GM18508 (cell line): ENCODE data around the gene RB1.
"Not testable (repeated sequence)": the region's sequence is repeated elsewhere in the genome, so short reads cannot be mapped to it uniquely, and the experiment has no call there.

ENCODE experiments used
- ATAC-seq: cut with Tn5 transposase; IDR thresholded peaks from one replicate; pipeline ENCODE4 v1.9.1; 2021; ENCODE audit warnings: moderate number of reproducible peaks; ENCODE audit not compliant: insufficient read depth, unreplicated experiment

RB1 gene

DNA sequence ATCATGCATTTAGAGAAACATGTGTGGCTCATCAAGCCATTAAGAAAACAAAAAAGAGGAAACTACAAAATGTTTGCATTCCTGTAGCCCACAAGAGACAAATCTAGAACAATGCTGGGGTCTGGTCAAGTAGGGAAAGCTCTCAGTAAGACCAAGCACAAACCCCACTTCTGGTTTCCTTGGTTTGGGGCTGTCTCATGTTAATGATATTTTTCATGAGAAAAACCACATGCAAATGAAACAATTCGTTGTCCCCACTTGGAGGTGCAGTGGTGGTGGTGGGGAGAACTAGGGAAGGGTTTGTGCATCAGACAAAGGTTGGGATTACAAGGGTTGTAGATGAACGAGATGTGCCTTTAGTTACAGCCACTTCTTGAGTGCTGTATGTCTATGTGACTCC, 7.0 kb upstream of the RB1 start:
- ATAC-seq: no peak

DNA sequence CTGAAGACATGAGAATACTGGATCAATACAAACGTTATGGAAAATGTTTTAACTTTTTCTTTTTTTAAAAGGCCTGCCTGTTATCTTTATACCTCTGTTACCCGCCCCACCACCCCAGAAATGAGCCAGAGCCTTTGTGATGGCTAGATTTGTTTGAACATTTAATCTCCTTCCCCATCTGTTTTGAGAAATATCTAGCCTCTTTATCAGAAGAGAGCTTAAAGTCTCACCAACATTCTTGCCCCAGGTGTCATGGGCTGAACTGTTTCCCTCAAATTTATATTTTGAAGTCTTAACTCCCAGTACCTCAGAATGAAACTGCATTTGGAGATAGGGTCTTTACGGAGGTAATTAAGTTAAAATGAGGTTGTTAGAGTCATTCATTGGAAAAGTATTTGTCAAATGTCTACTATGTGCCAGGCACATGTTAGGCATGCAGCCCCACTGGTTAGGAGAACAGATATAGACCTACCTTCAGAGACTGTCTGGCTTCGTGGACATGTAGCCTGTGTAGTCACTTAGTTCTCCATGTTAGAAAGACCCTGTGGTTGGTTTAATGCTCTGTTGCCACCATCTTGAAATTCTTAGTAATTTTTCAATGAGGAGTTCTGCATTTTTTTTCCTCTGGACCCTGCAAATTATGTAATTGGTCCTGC, 6.3 kb upstream of the RB1 start:
- ATAC-seq: no peak

DNA sequence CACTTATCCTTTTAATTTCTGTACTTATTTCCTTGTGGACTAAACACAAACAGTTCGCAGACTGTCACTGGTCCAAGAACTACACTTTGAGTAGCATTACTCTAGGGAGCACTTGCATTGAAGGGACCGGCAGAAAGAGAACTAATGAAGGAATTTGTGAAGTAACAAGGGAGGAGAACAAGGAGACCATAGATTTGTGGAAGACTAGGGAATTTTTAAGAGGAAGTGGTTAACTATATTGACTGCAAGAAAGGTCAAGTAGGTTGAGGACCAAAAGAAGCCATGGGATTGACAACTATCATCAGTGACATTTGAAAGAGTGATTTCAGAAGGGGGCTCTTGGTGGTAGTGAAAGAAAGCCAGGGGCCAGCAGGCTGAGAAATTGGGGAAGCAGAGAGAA, 4.0 kb upstream of the RB1 start:
- ATAC-seq: no peak

DNA sequence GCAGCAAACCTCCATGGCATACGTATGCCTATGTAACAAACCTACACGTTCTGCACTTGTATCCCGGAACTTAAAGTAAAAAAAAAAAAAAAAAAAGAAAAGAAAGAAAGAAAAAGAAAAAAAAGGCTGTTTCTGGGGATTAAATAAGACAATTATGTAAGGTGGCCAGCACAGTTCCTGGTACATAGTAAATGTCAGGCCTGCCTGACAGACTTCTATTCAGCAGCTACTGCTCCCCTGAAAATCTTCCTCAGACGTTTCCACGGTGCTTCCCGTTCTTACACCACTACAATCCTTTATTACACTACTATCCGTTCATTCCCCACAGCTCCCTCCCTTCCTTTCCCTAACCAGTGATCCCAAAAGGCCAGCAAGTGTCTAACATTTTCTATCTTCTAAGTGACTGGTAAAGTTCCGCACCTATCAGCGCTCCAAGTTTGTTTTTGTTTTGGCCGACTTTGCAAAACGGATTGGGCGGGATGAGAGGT, 636 bp upstream of the RB1 start:
- ATAC-seq: no peak

DNA sequence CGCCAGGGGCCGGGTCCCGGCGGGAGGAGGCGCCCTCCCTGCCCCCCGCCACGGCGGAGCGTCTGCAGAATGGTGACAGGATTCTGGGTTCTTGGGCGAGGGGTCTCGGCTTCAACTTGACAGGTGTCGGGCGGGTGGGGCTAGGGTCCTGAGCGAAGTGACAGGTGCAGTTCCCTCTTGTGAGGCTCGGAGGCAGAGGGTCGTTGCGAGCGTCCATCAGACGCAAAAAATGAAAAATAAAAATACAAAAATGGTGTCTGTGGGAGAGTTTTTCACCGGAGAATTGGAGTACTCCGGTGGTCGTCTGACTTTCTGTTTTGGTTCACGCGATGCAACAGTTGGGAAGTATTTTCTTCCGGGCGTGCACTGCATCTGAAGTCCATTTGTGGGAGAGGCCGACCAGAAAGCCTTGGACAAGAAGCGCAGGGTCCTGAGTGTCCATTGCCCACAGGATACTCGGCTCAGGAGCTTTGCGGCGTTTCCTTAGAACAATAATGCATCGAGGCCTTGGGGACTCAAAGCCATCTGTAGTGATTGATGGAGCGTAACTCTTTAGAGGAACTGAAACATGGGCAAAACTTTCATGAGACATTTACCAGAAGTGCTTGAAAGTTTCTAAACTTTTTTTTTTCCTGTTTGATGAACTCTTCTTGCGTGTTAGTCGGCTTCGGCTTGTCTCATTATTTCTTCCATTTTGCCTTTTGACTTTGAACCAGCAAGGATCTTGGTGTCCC, 759 bp downstream of the RB1 start:
- peak; percentile 60 for ATAC-seq

DNA sequence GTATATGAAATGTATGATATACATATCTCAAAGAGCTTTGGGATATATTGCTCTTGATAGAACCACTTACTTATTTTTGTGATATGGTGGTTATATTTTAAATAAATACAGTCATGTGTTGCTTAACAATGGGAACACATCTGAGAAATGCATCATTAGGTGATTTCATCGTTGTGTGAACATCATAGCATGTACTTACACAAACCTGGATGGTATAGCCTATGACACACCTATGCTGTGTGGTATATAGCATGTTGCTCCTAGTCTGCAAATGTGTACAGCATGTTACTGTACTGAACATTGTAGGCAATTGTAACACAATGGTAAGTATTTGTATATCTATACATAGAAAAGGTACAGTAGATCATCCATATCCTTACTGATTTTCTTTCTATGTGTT, 7.7 kb downstream of the RB1 start:
- ATAC-seq: no peak

DNA sequence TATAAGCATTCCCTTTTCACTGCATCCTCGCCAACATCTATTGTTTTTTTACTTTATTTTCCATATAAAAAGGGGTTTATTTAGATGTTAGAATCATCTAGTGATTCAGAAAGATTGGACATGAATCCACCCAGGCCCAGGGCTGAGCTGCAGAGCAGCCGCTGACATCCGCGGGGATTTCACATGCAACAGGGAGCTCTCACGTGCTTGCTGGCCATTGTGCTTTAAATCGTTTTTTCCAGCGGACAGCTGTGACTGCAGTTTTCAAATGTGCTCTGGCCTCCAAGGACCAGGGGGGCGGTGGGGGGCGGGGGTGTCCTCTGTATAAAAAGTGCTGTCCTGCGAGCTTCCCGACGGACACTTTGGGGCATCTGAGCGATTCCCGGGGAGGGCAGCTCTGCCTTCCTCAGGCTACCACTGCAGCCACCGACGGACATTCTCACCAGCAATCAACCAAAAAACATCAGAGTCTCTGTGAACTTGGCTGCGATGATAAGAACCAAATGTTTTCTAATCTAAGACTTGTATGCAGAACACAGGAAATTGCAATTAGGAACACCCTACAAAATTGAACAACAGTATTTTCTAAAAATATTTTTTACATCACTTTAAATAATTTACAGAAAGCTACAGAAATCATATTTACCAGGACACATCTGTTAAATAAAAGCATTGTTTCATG, 12.6 kb downstream of the RB1 start:
- ATAC-seq: no peak

DNA sequence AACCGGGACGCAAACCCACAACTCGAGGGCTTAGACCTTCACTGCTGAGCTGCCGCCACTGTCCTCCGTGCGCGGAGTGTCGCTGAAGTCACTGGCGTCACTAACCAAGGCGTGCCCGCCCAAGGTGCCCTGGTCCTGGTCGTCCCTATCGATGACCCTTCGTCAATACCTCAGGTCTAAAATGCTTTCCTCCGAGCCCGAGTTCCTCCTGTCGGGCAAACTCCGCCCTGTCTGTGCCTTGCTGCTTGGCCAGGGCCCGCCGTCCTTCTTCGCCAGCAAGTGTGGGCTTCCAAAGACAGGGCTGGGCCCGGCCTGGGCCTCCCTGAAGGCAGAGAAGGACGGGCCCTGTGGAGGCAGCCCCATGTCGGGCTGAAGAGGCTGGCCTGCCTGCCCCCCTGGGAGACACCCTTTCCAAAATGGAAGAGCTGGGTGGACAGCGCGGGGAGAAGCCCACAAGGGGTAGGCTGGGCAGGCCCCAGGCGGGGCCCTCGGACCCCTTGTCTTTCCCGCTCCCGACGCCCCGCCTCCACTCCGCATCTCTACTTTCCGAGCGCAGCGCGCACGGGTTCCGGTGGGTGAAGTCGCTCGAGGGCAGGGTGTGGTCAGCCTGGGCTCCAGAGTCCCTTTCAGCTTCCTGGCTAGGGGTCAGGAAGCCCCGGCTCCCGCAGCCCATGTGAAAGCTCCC, 13.4 kb downstream of the RB1 start:
- ATAC-seq: no peak

DNA sequence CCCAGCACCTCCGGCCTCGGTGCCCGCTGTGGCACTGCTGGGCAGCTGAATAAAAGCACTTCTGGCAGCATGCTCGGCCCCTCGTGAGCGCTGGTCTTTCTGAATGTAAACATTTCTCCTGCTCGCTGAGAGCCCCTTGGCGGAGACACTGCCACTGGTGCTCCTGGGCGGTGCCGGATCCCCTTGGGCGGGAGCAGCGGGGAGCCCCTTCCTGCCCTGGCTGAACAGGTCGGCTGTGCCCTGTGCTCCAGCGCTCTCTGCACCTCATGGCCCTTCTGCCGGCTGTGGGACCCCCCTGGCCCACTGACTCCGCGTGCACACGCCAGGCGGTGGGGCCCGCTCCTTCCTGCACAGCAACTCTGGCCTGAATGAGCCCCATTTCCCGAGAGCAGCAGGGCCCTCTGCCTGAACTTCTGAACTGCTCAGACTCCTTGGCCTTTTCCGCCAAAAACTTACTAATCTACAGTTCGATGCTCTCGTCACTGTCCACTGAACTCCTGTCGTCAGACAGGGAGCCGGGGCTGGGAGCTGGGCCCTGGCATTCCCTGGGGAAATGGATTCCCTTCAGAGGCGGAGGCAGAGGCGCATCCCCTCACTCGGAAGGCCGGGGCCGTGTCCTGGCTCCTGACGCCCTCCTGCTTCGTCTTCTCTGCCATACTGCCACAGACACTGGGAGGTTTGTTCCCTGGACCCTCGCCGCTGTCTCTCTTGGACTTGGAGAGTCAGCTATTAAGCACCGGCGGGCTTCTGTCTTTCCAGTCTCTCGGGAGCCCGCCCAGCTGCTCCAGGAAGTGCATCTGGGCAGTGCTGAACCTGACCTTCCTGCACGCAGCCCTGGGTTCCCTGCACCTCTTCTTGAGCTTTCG, 14.2 kb downstream of the RB1 start:
- ATAC-seq: no peak

DNA sequence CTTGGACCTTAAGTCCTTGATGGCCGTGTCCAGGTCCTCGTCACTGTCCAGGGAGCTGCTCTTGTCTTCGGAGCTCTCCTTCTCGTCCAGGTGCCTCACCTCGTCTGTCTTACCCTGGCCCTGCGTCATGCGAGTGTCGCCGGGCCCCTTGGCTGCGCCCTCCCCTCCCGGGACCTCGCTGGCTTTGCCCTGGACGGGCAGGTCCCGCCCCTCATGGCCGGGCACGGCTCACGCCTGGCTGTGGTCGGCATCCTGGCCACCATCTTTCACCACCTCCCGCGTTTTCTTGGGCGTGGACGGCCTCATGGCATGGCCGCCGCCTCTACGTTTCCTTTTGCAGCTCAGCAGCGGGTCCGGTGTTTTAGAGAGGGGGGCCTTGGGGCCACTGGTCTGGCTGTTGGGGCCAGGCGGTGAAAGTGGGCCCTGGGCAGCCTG, 14.8 kb downstream of the RB1 start:
- ATAC-seq: no peak

DNA sequence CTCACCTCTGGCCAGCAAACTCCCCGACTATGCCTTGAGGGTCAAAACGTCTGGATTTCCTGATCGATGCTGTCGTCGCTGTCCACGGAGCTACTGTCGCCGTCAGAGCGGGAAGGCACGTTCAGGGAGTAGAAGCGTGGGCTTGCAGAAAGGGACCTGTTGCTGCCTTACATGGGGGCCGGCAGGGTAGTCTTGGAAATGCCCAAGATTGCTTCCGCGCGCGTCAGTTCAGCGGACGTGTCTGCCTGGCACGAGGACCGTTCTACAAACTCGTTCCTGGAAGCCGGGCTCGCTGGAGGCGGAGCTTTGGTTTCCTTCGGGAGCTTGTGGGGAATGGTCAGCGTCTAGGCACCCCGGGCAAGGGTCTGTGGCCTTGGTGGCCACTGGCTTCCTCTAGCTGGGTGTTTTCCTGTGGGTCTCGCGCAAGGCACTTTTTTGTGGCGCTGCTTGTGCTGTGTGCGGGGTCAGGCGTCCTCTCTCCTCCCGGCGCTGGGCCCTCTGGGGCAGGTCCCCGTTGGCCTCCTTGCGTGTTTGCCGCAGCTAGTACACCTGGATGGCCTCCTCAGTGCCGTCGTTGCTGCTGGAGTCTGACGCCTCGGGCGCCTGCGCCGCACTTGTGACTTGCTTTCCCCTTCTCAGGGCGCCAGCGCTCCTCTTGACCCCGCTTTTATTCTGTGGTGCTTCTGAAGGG, 15.4 kb downstream of the RB1 start:
- no peak for ATAC-seq

DNA sequence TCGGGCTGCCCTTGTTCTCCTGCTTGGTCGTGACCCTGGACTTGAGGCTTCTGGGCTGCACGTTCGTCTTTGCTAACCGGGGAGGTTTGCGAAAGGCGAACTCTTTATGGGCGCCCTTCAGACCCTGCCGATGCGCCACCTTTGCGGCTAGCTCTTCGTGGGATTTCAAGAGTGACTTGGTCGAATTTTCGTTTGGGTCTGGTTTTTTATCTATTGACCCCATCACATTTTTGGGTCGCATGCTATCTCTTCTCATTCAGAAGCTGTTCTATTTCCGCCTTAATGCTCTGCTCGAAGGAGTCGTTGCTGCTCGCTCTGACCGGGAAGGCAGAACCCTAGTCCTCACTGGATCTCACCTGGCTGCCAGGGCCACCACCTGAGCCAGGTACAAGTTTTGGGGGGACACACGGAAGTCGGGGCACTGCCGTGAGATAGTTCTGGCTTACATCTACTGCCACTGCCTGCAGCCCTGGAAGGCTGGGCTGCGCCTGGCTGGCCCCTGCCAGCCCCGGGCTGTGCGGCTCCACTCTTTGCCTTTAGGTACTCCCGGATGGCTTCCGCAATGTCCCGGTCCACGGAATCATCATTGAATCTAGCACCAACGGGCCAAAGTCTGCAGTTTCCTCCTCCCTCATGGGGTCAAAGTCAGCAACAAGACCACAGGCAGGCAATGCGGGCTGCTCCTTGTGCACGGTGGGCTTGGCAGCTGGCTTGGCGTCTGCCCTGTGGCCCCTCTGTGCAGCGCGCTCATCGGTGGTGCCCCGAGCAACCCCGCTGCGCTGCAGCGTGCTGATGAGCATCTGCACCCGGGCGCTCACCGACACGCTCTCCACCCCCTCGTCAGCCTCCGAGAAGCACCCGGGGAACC, 16.2 kb downstream of the RB1 start:
- no peak for ATAC-seq

DNA sequence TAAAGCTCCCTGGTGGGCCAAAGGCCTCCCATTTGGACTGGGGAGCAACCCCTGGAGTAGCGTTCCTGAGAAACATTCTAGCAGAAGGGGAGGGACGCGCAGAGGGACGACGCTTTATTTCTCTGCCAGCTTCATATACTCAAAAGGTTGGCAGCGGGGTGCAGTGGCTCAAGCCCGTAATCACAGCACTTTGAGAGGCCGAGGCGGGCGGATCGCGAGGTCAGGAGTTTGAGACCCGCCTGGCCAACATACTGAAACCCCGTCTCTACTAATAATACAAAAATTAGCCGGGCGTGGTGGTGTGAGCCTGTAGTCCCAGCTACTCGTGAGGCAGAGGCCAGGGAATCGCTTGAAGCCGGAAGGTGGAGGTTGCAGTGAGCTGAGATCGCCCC, 16.8 kb downstream of the RB1 start:
- no peak for ATAC-seq

DNA sequence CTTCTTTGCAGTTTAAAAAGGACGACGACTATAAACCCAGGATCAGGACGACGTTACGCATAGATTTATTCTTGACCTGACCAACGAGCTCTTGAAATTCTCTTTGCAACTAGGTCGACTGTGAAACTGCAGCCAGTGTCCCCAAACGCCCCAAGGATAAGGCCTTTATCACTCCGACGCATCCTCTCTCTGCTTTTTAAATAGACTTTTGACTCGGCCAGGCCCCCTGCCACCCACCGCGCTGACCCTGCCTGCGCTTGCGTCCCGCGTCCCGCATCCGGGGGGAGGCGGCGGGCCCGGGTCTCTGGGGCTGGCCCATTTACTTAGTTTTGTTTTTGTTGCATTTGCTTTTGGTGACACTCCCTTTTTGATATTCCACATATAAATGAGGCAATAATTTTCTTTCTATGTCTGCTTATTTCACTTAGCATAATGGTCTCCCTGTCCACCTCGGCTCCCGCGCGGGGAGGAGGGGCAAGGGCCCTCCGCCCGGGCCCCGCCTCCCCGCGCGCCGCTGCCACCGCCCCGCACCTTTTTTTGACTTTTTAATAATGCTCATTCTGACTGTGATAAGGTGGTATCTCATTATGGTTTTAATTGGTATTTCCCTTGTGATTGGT, 17.4 kb downstream of the RB1 start:
- ATAC-seq: no peak

DNA sequence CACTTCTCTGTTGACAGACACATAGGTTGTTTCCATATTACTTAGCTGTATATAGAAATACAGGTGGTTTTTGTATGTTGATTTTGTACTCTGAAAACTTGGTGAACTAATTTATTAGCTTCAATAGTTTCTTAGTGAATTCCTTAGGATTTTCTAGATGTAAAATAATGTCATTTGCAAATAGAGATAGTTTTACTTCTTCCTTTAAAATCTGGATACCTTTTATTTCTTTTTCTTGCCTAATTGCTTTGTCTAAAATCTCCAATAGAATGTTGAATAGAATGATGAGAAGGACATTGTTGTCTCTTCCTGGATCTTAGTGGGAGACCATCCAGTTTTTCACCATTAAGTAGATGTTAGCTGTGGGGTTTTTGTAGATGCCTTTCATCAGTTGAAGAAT, 18.7 kb downstream of the RB1 start:
- ATAC-seq: no peak

DNA sequence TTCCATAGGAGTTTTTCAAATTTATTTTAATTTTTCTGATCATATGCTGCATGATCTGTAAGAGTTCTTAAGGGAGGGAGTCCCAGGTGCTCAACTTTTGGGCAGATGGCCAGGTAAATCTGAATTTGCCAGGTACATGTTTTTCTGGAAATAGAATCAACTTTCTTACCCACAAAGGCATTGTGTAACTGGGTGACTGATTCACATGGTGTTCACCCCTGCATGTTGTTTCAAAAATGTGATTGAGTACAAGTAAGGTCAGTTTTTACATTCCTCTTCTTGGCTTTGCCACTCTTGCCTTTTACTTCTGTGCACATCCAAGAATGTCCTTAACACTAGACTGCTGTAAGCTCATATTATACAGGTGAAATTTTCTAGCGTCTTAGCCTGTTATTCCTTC, 30.4 kb downstream of the RB1 start:
- no peak for ATAC-seq

DNA sequence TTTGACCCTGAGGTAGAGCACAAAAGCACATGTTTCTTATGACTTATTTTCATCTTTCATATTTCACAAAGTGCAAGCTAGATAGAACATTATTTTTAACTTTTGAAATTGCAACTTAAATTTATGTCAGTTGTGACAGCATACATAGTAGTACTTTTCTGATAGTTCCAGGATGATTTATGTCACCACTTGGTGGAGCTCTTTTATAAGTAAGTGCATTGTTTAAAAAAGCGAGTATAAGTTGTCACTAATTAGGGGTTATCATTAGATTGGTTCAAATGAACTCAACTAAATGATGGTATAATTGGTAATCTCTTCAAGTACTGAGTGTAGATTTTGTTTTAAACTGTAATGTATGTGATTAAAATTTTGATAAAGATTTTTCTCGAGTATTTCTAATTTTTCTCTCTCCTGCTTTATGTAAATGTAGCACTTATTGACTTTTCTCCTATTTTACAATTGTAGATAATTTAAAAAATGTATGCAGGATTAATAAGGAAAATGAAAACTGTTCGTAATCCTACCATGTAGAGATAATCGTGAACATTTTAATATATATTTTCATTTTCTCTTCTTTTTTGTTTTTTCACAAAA, 31.1 kb downstream of the RB1 start:
- ATAC-seq: no peak

DNA sequence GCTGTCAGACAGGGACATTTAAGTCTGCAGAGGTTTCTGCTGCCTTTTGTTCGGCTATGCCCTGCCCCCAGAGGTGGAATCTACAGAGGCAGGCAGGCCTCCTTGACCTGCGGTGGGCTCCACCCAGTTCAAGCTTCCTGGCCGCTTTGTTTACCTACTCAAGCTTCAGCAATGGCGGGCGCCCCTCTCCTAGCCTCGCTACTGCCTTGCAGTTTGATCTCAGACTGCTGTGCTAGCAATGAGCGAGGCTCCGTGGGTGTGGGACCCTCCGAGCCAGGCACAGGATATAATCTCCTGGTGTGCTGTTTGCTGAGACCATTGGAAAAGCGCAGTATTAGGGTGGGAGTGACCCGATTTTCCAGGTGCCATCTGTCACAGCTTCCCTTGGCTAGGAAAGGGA, 35.6 kb downstream of the RB1 start:
- ATAC-seq: not testable (repeated sequence)
